Measurements from ENCODE around the gene R3HDM2.

Gene R3HDM2

DNA sequence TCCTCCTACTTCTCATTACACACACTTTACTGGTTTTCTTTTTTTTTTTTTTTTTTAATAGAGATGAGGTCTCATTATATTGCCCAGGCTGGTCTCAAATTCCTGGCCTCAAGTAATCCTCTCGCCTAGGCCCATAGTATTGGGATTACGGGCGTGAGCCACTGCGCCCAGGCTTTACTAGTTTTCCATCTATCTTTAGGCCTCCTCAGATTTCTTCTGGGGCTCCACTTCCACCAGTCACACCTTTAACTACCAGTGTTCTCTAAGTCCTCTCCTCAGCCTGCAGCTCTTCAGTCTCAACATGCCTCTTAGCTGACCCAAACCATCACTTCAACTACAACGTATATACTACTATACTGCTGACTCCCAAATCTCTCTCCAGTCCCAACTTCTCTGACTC lies 10.4 kb downstream of the R3HDM2 start:
- WGBS (ENCODE audit: extremely low coverage, insufficient coverage, insufficient read length), result 100% methylated on average over 1 of the region's 5 CpGs
- H4K91ac ChIP-seq (ENCODE audit: low read depth, low read length), result no peak overlapping the region

DNA sequence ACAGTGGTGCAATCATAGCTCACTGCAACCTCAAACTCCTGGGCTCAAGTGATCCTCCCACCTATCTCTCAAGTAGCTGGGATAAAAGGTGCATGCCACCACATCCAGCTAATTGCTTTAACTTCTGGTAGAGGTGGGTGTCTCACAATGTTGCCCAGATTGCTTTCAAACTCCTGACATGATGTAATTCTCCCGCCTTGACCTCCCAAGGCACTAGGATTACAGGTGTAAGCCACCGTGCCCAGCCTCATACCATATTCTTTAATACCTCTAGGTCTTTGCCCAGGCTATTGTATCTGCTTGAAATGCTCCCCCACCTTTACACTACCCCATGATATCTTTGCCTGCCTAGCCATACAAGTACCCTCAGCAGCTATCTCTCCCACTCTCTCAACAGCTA lies 11.3 kb downstream of the R3HDM2 start:
- no peak overlapping the region for H3K18ac ChIP-seq (ENCODE audit: low read length)
- no CpG with 5 or more reads among the region's 2 CpGs for WGBS (ENCODE audit: extremely low coverage, insufficient coverage, insufficient read length)

More for the DNA sequence above, 10.4 kb downstream of the R3HDM2 start:
- no peak for DNase-seq
- Histone ChIP-seq H3K18ac (ENCODE audit: low read length) (no peak overlapping the region), H2AFZ (ENCODE audit: insufficient read depth, low read length, poor library complexity) (no peak overlapping the region), H2AK5ac (ENCODE audit: low read length) (no peak overlapping the region), H3K23ac (ENCODE audit: low read length) (no peak overlapping the region), H4K12ac (ENCODE audit: low read depth, low read length) (no peak overlapping the region), H2BK120ac (ENCODE audit: insufficient read depth, low read length, poor library complexity) (no peak overlapping the region), H3K4me2 (ENCODE audit: low read length) (no peak overlapping the region), H4K8ac (ENCODE audit: low read depth, low read length) (no peak overlapping the region), H3K9me3 (ENCODE audit: insufficient read depth, low read depth, low read length) (no peaks in the 10 kb centered on the region), H3K79me2 (ENCODE audit: control insufficient read depth, insufficient read depth, low read length, poor library complexity) (no peaks in the 10 kb centered on the region), H3K4me3 (ENCODE audit: low read depth, low read length) (no peak overlapping the region), H3K4me1 (ENCODE audit: control insufficient read depth in 1 of 2, insufficient read depth in 2 of 2, low read length in 2 of 2) (no peaks in the 10 kb centered on the region), H3K4ac (ENCODE audit: low read depth, low read length) (peak overlapping the region; percentile 10), H3K14ac (ENCODE audit: low read length) (no peak overlapping the region), H3K27me3 (ENCODE audit: insufficient read depth, low read length) (no peaks in the 10 kb centered on the region), H2BK12ac (ENCODE audit: low read length) (no peak overlapping the region), H3K9ac (ENCODE audit: low read length) (peak overlapping the region; percentile 19), H3K79me1 (ENCODE audit: low read length) (no peaks in the 10 kb centered on the region), H3K36me3 (ENCODE audit: control insufficient read depth in 1 of 2, insufficient read depth in 2 of 2, low read length in 2 of 2) (peaks cover 3 to 11% of the 10 kb centered on the region in 2 experiments), H3K27ac (ENCODE audit: low read depth, low read length) (no peak overlapping the region), H2BK5ac (ENCODE audit: low read depth, low read length, poor library complexity) (no peak overlapping the region)

DNA sequence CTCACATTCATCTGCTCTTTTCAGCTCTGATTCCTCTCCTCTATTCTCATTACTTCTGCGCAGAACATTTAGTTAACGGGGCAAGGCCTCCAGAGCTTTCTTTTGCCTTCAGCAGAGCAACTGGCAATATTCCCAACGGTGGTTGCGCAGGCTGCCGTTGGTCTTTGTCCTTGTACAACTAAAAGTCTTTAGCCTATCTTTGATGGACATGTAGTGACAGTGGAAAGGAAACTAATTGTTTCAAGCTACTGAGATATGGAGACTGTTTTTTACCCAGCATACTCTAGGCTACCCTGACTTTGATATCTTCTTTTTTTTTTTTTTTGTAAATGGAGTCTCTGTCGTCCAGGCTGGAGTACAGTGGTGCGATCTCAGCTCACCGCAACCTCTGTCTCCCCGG lies 12.6 kb downstream of the R3HDM2 start:
- Histone ChIP-seq H3K79me2 (ENCODE audit: control insufficient read depth, insufficient read depth, low read length, poor library complexity) (no peaks in the 10 kb centered on the region), H3K36me3 (ENCODE audit: control insufficient read depth in 1 of 2, insufficient read depth in 2 of 2, low read length in 2 of 2) (peaks cover 3 to 6% of the 10 kb centered on the region in 2 experiments), H2AFZ (ENCODE audit: insufficient read depth, low read length, poor library complexity) (no peak overlapping the region), H3K23ac (ENCODE audit: low read length) (no peak overlapping the region), H4K8ac (ENCODE audit: low read depth, low read length) (no peak overlapping the region), H3K27ac (ENCODE audit: low read depth, low read length) (no peak overlapping the region), H4K91ac (ENCODE audit: low read depth, low read length) (no peak overlapping the region), H3K4me3 (ENCODE audit: low read depth, low read length) (no peak overlapping the region), H3K9ac (ENCODE audit: low read length) (no peak overlapping the region), H3K4me1 (ENCODE audit: control insufficient read depth in 1 of 2, insufficient read depth in 2 of 2, low read length in 2 of 2) (no peaks in the 10 kb centered on the region), H4K12ac (ENCODE audit: low read depth, low read length) (no peak overlapping the region), H3K9me3 (ENCODE audit: insufficient read depth, low read depth, low read length) (no peaks in the 10 kb centered on the region), H2AK5ac (ENCODE audit: low read length) (no peak overlapping the region), H2BK120ac (ENCODE audit: insufficient read depth, low read length, poor library complexity) (no peak overlapping the region), H2BK5ac (ENCODE audit: low read depth, low read length, poor library complexity) (no peak overlapping the region), H3K79me1 (ENCODE audit: low read length) (no peaks in the 10 kb centered on the region), H3K14ac (ENCODE audit: low read length) (no peak overlapping the region), H3K27me3 (ENCODE audit: insufficient read depth, low read length) (no peaks in the 10 kb centered on the region), H3K18ac (ENCODE audit: low read length) (no peak overlapping the region), H3K4ac (ENCODE audit: low read depth, low read length) (no peak overlapping the region), H2BK12ac (ENCODE audit: low read length) (no peak overlapping the region), H3K4me2 (ENCODE audit: low read length) (no peak overlapping the region)
- WGBS (ENCODE audit: extremely low coverage, insufficient coverage, insufficient read length), result no CpG with 5 or more reads among the region's 9 CpGs
- DNase-seq, result no peak

More for the DNA sequence above, 11.3 kb downstream of the R3HDM2 start:
- Histone ChIP-seq H3K4me3 (ENCODE audit: low read depth, low read length) (no peak overlapping the region), H3K27ac (ENCODE audit: low read depth, low read length) (no peak overlapping the region), H2BK5ac (ENCODE audit: low read depth, low read length, poor library complexity) (no peak overlapping the region), H2BK120ac (ENCODE audit: insufficient read depth, low read length, poor library complexity) (no peak overlapping the region), H2BK12ac (ENCODE audit: low read length) (no peak overlapping the region), H3K4me1 (ENCODE audit: control insufficient read depth in 1 of 2, insufficient read depth in 2 of 2, low read length in 2 of 2) (no peaks in the 10 kb centered on the region), H4K91ac (ENCODE audit: low read depth, low read length) (no peak overlapping the region), H3K9me3 (ENCODE audit: insufficient read depth, low read depth, low read length) (no peaks in the 10 kb centered on the region), H3K4ac (ENCODE audit: low read depth, low read length) (no peak overlapping the region), H3K23ac (ENCODE audit: low read length) (no peak overlapping the region), H4K8ac (ENCODE audit: low read depth, low read length) (no peak overlapping the region), H4K12ac (ENCODE audit: low read depth, low read length) (no peak overlapping the region), H3K79me1 (ENCODE audit: low read length) (no peaks in the 10 kb centered on the region), H2AFZ (ENCODE audit: insufficient read depth, low read length, poor library complexity) (no peak overlapping the region), H3K79me2 (ENCODE audit: control insufficient read depth, insufficient read depth, low read length, poor library complexity) (no peaks in the 10 kb centered on the region), H3K14ac (ENCODE audit: low read length) (no peak overlapping the region), H2AK5ac (ENCODE audit: low read length) (no peak overlapping the region), H3K9ac (ENCODE audit: low read length) (no peak overlapping the region), H3K36me3 (ENCODE audit: control insufficient read depth in 1 of 2, insufficient read depth in 2 of 2, low read length in 2 of 2) (peaks cover 3 to 9% of the 10 kb centered on the region in 2 experiments), H3K4me2 (ENCODE audit: low read length) (no peak overlapping the region), H3K27me3 (ENCODE audit: insufficient read depth, low read length) (no peaks in the 10 kb centered on the region)
- DNase-seq, result no peak

DNA sequence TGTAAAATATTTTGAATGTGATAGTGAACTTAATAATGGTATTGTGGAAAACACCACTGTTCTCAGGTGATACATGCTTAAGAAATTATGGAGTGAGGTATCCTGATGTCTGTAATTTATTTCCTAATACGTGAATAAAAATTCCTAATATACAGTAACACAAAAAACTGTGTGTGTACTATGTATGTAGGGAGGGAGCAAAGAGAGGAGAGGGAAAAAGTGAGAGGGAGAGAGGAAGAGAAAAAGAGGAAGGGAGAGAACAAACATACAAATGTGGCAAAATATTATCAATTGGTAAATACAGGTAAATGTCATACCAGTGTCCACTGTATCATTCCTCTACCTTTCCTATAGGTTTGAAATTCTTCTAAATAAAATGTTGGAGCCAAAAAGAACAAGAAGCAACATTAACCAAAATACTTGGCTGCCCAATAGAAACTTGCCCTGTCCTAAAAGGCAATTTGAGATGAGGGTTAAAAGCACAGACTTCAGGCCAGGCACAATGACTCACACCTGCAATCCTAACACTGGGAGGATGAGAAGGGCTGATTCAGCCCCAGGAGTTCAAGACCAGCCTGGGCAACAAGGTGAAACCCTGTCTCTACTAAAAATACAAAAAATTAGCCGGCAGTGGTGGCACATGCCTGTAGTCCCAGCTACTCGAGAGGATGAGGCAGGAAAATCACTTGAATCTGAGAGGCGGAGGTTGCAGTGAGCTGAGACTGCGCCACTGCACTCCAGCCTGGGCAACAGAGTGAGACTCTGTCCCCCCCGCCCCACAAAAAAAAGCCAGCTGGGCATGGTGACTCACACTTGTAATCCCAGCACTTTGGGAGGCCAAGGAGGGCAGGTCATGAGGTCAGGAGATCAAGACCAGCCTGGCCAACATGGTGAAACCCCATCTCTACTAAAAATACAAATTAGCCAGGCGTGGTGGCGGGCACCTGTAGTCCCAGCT lies 14.5 kb downstream of the R3HDM2 start:
- no peak overlapping the region for H3K9ac ChIP-seq (ENCODE audit: low read length)
- H3K14ac ChIP-seq (ENCODE audit: low read length), result no peak overlapping the region
- no peaks in the 10 kb centered on the region for H3K27me3 ChIP-seq (ENCODE audit: insufficient read depth, low read length)
- no peak overlapping the region for H3K4me2 ChIP-seq (ENCODE audit: low read length)
- no peaks in the 10 kb centered on the region for H3K4me1 ChIP-seq (ENCODE audit: control insufficient read depth in 1 of 2, insufficient read depth in 2 of 2, low read length in 2 of 2)
- no peaks in the 10 kb centered on the region for H3K36me3 ChIP-seq (ENCODE audit: control insufficient read depth in 1 of 2, insufficient read depth in 2 of 2, low read length in 2 of 2)
- H3K79me2 ChIP-seq (ENCODE audit: control insufficient read depth, insufficient read depth, low read length, poor library complexity), result no peaks in the 10 kb centered on the region
- peak in 1 of 2 donors; percentile 13 for DNase-seq
- no peak overlapping the region for H3K23ac ChIP-seq (ENCODE audit: low read length)
- WGBS (ENCODE audit: extremely low coverage, insufficient coverage, insufficient read length), result no CpG with 5 or more reads among the region's 8 CpGs
- H4K8ac ChIP-seq (ENCODE audit: low read depth, low read length), result no peak overlapping the region
- no peak overlapping the region for H2AFZ ChIP-seq (ENCODE audit: insufficient read depth, low read length, poor library complexity)
- no peak overlapping the region for H3K27ac ChIP-seq (ENCODE audit: low read depth, low read length)
- no peak overlapping the region for H3K4me3 ChIP-seq (ENCODE audit: low read depth, low read length)
- no peak overlapping the region for H2BK5ac ChIP-seq (ENCODE audit: low read depth, low read length, poor library complexity)
- no peaks in the 10 kb centered on the region for H3K9me3 ChIP-seq (ENCODE audit: insufficient read depth, low read depth, low read length)
- H4K12ac ChIP-seq (ENCODE audit: low read depth, low read length), result no peak overlapping the region
- H2BK120ac ChIP-seq (ENCODE audit: insufficient read depth, low read length, poor library complexity), result no peak overlapping the region
- no peak overlapping the region for H4K91ac ChIP-seq (ENCODE audit: low read depth, low read length)
- H3K18ac ChIP-seq (ENCODE audit: low read length), result no peak overlapping the region
- no peak overlapping the region for H3K4ac ChIP-seq (ENCODE audit: low read depth, low read length)
- H2AK5ac ChIP-seq (ENCODE audit: low read length), result no peak overlapping the region
- no peak overlapping the region for H2BK12ac ChIP-seq (ENCODE audit: low read length)
- H3K79me1 ChIP-seq (ENCODE audit: low read length), result no peaks in the 10 kb centered on the region

Measured in trophoblast cell (in vitro differentiated cells and primary cell).